Progenitor cell of endocrine pancreas (in vitro differentiated cells): ENCODE results near the gene CYP2F1. TPM values are rescaled to one million over a fixed set of nuclear protein-coding genes. Genes with fewer than 3 reads are reported as not detected.
"Not testable (repeated sequence)": the region's sequence is repeated elsewhere in the genome, so short reads cannot be mapped to it uniquely, and the experiment has no call there.

Source experiments
- DNase-seq: peaks from one replicate; pipeline ENCODE4 v3.0.0; 2021; ENCODE audit warnings: low spot score; ENCODE audit not compliant: unreplicated experiment
- H3K27ac Mint-ChIP-seq: 2 replicates; pipeline ENCODE4 v1.8.0; 2021; ENCODE audit warnings: mild to moderate bottlenecking, moderate library complexity, mixed read lengths
- H3K27me3 Mint-ChIP-seq: 2 replicates; pipeline ENCODE4 v1.8.0; 2021; ENCODE audit warnings: mixed read lengths
- H3K36me3 Mint-ChIP-seq: 2 replicates; pipeline ENCODE4 v1.8.0; 2022; ENCODE audit warnings: mixed read lengths; ENCODE audit not compliant: insufficient read depth
- H3K4me1 Mint-ChIP-seq: 2 replicates; pipeline ENCODE4 v1.8.0; 2021; ENCODE audit warnings: low read depth, mixed read lengths
- H3K4me3 Mint-ChIP-seq: 2 replicates; pipeline ENCODE4 v1.8.0; 2021; ENCODE audit warnings: low read depth, mild to moderate bottlenecking, moderate library complexity, mixed read lengths
- H3K9me3 Mint-ChIP-seq: 2 replicates; pipeline ENCODE4 v1.8.0; 2021; ENCODE audit warnings: low read depth, mixed read lengths
- total RNA-seq: library from RNA; stranded (reverse); gene quantifications from 2 replicates; pipeline ENCODE4 v1.2.1, GENCODE V29; 2021
- TF ChIP-seq, protein P1 (sequence below): fragments of 200-600 bp; sonication (generic); IDR thresholded peaks from one replicate; pipeline ENCODE4 v1.5.0; 2021; ENCODE audit warnings: antibody characterized with exemption, mild to moderate bottlenecking; ENCODE audit not compliant: unreplicated experiment

Gene CYP2F1
- total RNA-seq, 1 donor from 2014 or later, result not detected

GRCh38 chr19:41127801-41128300 is 13.6 kb downstream of the CYP2F1 start:
- peak; percentile 33 for DNase-seq
- TF ChIP-seq, protein P1, sequence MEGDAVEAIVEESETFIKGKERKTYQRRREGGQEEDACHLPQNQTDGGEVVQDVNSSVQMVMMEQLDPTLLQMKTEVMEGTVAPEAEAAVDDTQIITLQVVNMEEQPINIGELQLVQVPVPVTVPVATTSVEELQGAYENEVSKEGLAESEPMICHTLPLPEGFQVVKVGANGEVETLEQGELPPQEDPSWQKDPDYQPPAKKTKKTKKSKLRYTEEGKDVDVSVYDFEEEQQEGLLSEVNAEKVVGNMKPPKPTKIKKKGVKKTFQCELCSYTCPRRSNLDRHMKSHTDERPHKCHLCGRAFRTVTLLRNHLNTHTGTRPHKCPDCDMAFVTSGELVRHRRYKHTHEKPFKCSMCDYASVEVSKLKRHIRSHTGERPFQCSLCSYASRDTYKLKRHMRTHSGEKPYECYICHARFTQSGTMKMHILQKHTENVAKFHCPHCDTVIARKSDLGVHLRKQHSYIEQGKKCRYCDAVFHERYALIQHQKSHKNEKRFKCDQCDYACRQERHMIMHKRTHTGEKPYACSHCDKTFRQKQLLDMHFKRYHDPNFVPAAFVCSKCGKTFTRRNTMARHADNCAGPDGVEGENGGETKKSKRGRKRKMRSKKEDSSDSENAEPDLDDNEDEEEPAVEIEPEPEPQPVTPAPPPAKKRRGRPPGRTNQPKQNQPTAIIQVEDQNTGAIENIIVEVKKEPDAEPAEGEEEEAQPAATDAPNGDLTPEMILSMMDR, result peak; percentile 50
- H3K4me3 Mint-ChIP-seq, H3K27ac Mint-ChIP-seq, H3K4me1 Mint-ChIP-seq, H3K9me3 Mint-ChIP-seq, H3K36me3 Mint-ChIP-seq: not testable (repeated sequence)
- peaks cover 49% of the 10 kb centered on the region for H3K27me3 Mint-ChIP-seq

DNA sequence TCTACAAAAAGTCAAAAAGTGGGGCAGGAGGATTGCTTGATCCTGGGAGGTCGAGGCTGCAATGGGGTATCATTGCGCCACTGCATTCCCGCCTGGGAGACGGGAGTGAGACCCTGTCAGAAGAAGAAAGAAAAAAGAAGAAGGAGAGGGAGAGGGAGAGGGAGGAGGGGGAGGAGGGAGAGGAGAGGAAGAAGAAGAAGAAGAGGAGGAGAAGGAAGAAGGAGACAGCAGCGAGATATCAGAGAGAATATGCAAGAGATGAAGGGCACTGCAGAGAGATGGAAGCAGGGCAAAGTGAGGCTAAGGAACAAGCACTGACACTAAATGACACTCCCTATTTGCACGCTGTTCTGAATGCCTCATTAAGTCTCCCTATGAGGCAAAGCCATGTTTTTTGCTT is 14.5 kb downstream of the CYP2F1 start:
- H3K27ac Mint-ChIP-seq, result no peak overlapping the region
- no peak overlapping the region for H3K4me3 Mint-ChIP-seq
- H3K9me3 Mint-ChIP-seq, result no peaks in the 10 kb centered on the region
- TF ChIP-seq, protein P1, result no peak
- no peak for DNase-seq
- H3K4me1 Mint-ChIP-seq, result peaks cover 1% of the 10 kb centered on the region
- peaks cover 56% of the 10 kb centered on the region for H3K27me3 Mint-ChIP-seq
- no peaks in the 10 kb centered on the region for H3K36me3 Mint-ChIP-seq

DNA sequence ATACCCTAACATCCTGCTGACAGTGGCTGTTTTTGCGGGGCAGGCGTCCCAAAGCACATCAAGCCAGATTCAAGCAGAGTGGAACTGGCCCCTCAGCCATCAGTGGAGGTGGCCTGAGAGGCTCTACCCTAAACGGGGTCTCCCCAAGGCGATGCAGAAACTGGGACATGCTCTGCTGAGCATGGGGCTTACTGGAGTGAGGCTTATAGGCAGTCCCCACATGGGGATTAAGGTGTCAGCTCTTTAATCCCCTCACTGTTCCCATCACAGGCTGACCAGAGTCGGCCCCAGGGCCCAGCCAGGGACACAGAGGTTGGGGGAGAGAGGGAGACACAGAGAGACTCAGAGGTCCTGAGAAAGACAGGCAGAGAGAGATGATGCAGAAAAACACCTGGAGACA is 17.0 kb downstream of the CYP2F1 start:
- peaks cover 68% of the 10 kb centered on the region for H3K27me3 Mint-ChIP-seq
- DNase-seq, result no peak
- no peak overlapping the region for H3K4me3 Mint-ChIP-seq
- TF ChIP-seq, protein P1, result no peak
- no peaks in the 10 kb centered on the region for H3K9me3 Mint-ChIP-seq
- peaks cover 1% of the 10 kb centered on the region for H3K4me1 Mint-ChIP-seq
- no peak overlapping the region for H3K27ac Mint-ChIP-seq
- no peaks in the 10 kb centered on the region for H3K36me3 Mint-ChIP-seq

- peaks cover 60% of the 10 kb centered on the region for H3K27me3 Mint-ChIP-seq
- no peaks in the 10 kb centered on the region for H3K36me3 Mint-ChIP-seq
- H3K4me3 Mint-ChIP-seq, result no peak overlapping the region
- no peaks in the 10 kb centered on the region for H3K4me1 Mint-ChIP-seq
- no peak overlapping the region for H3K27ac Mint-ChIP-seq
- no peaks in the 10 kb centered on the region for H3K9me3 Mint-ChIP-seq
- no peak for DNase-seq
- TF ChIP-seq, protein P1, result no peak
Observed at GRCh38 chr19:41133260-41133659, 19.0 kb downstream of the CYP2F1 start.

DNA sequence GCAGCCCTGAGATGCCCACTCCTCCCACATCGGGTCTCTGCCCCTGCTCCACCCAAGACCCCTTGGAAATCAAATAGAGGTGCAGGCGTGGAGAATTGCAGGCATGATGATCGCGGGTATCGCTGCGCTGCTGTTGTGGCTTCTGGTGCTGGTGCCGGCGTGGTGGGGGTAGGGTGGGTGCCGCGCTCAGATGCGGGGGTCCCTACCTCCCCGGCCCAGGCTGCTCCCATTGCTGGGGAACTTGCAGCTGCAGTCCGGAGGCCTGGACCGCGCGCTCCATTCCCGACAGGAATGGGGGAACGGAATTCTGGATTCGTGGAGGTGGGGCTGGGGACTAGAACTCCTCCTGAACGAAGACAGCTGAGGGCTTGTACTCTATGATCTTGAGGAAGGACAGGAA is 20.4 kb downstream of the CYP2F1 start:
- DNase-seq, result no peak
- Mint-ChIP-seq H3K27me3 (peaks cover 51% of the 10 kb centered on the region), H3K36me3 (no peaks in the 10 kb centered on the region), H3K9me3 (no peaks in the 10 kb centered on the region), H3K27ac (no peak overlapping the region), H3K4me1 (no peaks in the 10 kb centered on the region), H3K4me3 (peak overlapping the region; percentile 19)
- TF ChIP-seq, protein P1, result no peak

DNA sequence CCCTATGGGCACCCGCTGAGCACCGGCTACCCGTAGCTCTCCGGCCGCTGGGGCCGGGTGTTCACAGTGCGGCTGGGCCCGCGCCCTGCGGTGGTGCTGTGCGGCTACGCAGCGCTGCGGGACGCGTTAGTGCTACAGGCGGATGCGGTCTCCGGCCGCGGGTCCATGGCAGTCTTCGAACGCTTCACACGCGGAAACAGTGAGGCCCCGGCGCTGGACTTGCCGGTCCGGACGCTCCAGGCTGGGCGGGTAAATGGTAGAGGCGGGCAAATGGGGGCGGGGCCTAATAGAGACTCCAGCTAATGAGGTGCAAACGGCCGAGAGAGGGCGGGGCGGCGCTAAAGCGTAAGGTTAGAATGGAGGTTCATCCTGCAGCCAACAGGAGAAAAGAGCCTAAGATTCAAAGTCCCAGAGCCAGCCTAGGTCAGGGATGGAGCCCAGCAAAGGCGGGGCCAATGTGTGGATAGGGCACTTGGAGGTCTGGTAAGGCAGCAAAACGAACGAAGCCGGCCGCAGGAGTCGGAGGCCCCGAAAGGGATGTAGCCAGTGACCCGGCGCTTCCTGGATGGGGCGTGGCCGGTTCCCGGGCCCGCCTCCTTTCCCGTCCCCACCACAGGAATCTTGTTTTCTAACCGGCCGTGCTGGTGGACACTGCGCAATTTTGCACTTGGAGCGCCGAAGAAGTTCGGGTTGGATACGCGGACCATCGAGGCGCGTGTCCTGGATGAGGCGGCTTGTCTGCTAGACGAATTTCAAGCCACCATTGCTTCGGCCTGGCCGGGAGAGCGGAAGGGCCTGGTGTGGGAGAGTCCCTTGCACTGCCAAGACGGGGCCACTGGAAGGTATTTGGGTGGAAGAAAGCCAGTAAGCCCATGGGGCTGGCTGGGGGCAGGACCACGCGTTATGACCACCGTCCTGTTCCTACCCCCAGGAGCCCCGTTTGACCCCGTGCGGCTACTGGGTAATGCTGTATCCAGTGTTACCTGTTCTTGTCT is 21.5 kb downstream of the CYP2F1 start:
- not testable (repeated sequence) for H3K4me1 Mint-ChIP-seq, H3K36me3 Mint-ChIP-seq, H3K9me3 Mint-ChIP-seq
- Mint-ChIP-seq H3K27ac (peak overlapping the region; percentile 93), H3K27me3 (peaks cover 44% of the 10 kb centered on the region), H3K4me3 (peak overlapping the region; percentile 81)
- peak; percentile 48 for DNase-seq
